MM.1S (cell line): ENCODE measurements around the gene DENND5B.

Experiments used
- DNase-seq: peaks from one replicate; pipeline ENCODE4 v3.0.0-alpha.2; 2015
- H2AFZ ChIP-seq: fragments of 300-600 bp; sonication (generic); 2 replicates; pipeline ENCODE4 v1.6.0; 2016; ENCODE audit warnings: antibody characterized with exemption, low read length
- H3F3A ChIP-seq: fragments of 300-600 bp; sonication (generic); 2 replicates; pipeline ENCODE4 v1.6.1; 2016; ENCODE audit warnings: mild to moderate bottlenecking, antibody characterized with exemption, low read length, moderate library complexity, mixed read lengths; ENCODE audit not compliant: insufficient read depth
- H3K27ac ChIP-seq: fragments of 300-600 bp; sonication (generic); 2 replicates; pipeline ENCODE4 v1.5.1; 2016; ENCODE audit warnings: mild to moderate bottlenecking, low read length
- H3K27me3 ChIP-seq: fragments of 300-600 bp; sonication (generic); replicated peaks from 2 replicates; pipeline ENCODE4 v1.6.0; 2016; ENCODE audit warnings: low read length; ENCODE audit not compliant: insufficient read depth
- H3K36me3 ChIP-seq: fragments of 300-600 bp; sonication (generic); replicated peaks from 2 replicates; pipeline ENCODE4 v1.6.1; 2016; ENCODE audit warnings: mild to moderate bottlenecking, low read length, mixed read lengths; ENCODE audit not compliant: insufficient read depth
- H3K4me1 ChIP-seq: fragments of 300-600 bp; sonication (generic); 2 replicates; pipeline ENCODE4 v1.6.1; 2016; ENCODE audit warnings: low read length, mixed read lengths
- H3K4me2 ChIP-seq: fragments of 300-600 bp; sonication (generic); 2 replicates; pipeline ENCODE4 v1.6.0; 2016; ENCODE audit warnings: low read depth, low read length
- H3K4me3 ChIP-seq: fragments of 300-600 bp; sonication (generic); 2 replicates; pipeline ENCODE4 v1.5.1; 2016; ENCODE audit warnings: low read length, mixed read lengths
- H3K79me2 ChIP-seq: fragments of 300-600 bp; sonication (generic); 2 replicates; pipeline ENCODE4 v1.6.1; 2016; ENCODE audit warnings: mixed run types, low read length, mixed read lengths
- H3K9ac ChIP-seq: fragments of 300-600 bp; sonication (generic); 2 replicates; pipeline ENCODE4 v1.6.1; 2016; ENCODE audit warnings: low read length, mixed read lengths
- H3K9me2 ChIP-seq: fragments of 300-600 bp; sonication (generic); replicated peaks from 2 replicates; pipeline ENCODE4 v1.6.1; 2016; ENCODE audit warnings: mild to moderate bottlenecking, low read length, mixed read lengths; ENCODE audit not compliant: insufficient read depth
- H3K9me3 ChIP-seq: fragments of 300-600 bp; sonication (generic); replicated peaks from 2 replicates; pipeline ENCODE4 v1.6.1; 2016; ENCODE audit warnings: mild to moderate bottlenecking, low read length, mixed read lengths; ENCODE audit not compliant: insufficient read depth
- H4K20me1 ChIP-seq: fragments of 300-600 bp; sonication (generic); 2 replicates; pipeline ENCODE4 v1.6.1; 2016; ENCODE audit warnings: mild to moderate bottlenecking, low read length, moderate library complexity, mixed read lengths; ENCODE audit not compliant: insufficient read depth
- EZH2 ChIP-seq: fragments of 300-600 bp; sonication (generic); optimal IDR thresholded peaks from 2 replicates; pipeline ENCODE3; 2017; ENCODE audit warnings: low read depth, mild to moderate bottlenecking, antibody characterized with exemption, low read length, mixed read lengths
- EZH2phosphoT487 ChIP-seq: fragments of 300-600 bp; sonication (generic); IDR thresholded peaks from 2 replicates; pipeline ENCODE4 v1.6.1; 2018; ENCODE audit warnings: antibody characterized with exemption, low read length
- TF ChIP-seq, protein P1 (sequence below): fragments of 300-600 bp; sonication (generic); IDR thresholded peaks from 2 replicates; pipeline ENCODE4 v1.5.1; 2016; ENCODE audit warnings: antibody characterized with exemption, low read length, mixed read lengths

The DENND5B gene

DNA sequence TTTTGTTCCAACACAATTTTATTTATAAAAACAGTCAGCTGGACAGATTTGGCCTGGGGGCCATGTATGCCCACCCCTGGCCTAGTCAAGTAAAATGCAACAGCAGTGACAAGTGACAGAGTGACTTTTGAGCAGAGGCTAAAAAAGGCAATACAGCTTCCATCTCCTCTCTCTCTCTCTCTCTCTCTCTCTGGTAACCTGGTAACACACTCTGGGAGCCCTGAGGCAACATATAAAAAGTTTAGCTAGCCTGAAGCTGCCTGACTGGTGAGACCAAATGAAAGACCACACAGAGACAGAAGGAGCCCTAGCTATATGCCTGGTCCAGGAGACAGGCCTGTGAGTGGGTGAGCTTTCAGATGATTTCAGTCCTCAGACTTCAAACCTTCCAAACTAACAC lies 105.4 kb downstream of the DENND5B start:
- Histone ChIP-seq H3K27me3 (no peaks in the 10 kb centered on the region), H3K9ac (no peak overlapping the region), H3K36me3 (no peaks in the 10 kb centered on the region; the same call in 1 of the 2 replicates), H3K79me2 (peaks cover 4% of the 10 kb centered on the region; the same call in 1 of the 2 replicates), H3K4me2 (no peak overlapping the region), H3K9me2 (no peaks in the 10 kb centered on the region), H3F3A (no peaks in the 10 kb centered on the region), H4K20me1 (no peaks in the 10 kb centered on the region), H2AFZ (no peak overlapping the region), H3K27ac (no peak overlapping the region), H3K4me1 (no peaks in the 10 kb centered on the region), H3K9me3 (no peaks in the 10 kb centered on the region), H3K4me3 (no peak overlapping the region)
- TF ChIP-seq, protein P1, sequence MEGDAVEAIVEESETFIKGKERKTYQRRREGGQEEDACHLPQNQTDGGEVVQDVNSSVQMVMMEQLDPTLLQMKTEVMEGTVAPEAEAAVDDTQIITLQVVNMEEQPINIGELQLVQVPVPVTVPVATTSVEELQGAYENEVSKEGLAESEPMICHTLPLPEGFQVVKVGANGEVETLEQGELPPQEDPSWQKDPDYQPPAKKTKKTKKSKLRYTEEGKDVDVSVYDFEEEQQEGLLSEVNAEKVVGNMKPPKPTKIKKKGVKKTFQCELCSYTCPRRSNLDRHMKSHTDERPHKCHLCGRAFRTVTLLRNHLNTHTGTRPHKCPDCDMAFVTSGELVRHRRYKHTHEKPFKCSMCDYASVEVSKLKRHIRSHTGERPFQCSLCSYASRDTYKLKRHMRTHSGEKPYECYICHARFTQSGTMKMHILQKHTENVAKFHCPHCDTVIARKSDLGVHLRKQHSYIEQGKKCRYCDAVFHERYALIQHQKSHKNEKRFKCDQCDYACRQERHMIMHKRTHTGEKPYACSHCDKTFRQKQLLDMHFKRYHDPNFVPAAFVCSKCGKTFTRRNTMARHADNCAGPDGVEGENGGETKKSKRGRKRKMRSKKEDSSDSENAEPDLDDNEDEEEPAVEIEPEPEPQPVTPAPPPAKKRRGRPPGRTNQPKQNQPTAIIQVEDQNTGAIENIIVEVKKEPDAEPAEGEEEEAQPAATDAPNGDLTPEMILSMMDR = no peak
- no peak for TF ChIP-seq EZH2phosphoT487
- no peak for TF ChIP-seq EZH2
- no peak for DNase-seq

DNA sequence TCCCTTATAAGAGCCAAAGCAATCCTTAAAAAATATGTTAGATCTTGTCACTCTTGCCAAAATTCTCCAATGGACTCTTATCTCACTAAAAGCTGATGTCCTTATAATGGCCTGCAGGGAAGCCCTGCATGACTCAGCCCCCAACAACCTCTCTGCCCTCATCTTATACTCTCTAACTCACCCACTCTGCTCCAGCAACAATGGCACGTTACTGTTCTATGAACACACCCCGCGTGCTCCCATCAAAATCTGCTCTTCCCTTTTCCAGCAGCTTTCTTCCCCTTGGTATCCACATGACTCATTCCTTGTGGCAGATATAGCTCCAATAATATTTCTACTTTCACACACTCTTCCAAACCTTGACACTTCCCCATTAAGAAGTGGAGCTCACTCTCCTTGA lies 108.1 kb downstream of the DENND5B start:
- Histone ChIP-seq H3K9me3 (no peaks in the 10 kb centered on the region), H3K9me2 (no peaks in the 10 kb centered on the region), H4K20me1 (no peaks in the 10 kb centered on the region), H3K4me1 (no peaks in the 10 kb centered on the region; the same call in 1 of the 2 replicates), H2AFZ (no peak overlapping the region), H3K27ac (no peak overlapping the region), H3F3A (no peaks in the 10 kb centered on the region), H3K36me3 (no peaks in the 10 kb centered on the region; the same call in 1 of the 2 replicates), H3K27me3 (no peaks in the 10 kb centered on the region), H3K4me3 (no peak overlapping the region), H3K4me2 (no peak overlapping the region), H3K9ac (no peak overlapping the region), H3K79me2 (peaks cover 4% of the 10 kb centered on the region; the same call in 1 of the 2 replicates)
- no peak for DNase-seq
- no peak for TF ChIP-seq EZH2phosphoT487
- no peak for TF ChIP-seq EZH2
- TF ChIP-seq, protein P1 = no peak

DNA sequence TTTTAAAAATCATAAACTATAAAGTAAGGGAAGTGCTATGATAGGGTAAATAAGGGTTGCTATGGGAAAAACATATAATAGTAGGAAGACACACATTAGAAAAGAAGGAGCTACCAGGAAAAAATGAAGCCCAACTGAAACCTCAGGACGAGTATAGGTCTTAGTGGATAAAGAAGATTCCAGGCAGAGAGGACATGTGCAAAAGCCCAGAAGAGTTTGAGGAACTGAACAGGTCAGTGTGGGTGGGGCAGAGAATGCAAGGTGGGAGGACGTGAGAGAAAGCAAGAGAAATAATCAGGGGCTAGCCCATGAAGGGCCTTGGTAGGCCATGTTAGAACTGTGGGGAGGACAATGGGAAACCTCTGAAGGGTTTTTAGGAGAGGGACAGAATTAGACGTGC lies 109.5 kb downstream of the DENND5B start:
- no peaks in the 10 kb centered on the region; the same call in 1 of the 2 replicates for H3K36me3 ChIP-seq
- no peak for TF ChIP-seq EZH2
- no peak for TF ChIP-seq EZH2phosphoT487
- TF ChIP-seq, protein P1 = no peak

More for the DNA sequence above, 109.5 kb downstream of the DENND5B start:
- Histone ChIP-seq H3K4me3 (no peak overlapping the region), H3F3A (no peaks in the 10 kb centered on the region), H3K9me3 (no peaks in the 10 kb centered on the region), H2AFZ (no peak overlapping the region), H4K20me1 (no peaks in the 10 kb centered on the region), H3K9me2 (no peaks in the 10 kb centered on the region), H3K27ac (no peak overlapping the region), H3K9ac (no peak overlapping the region), H3K27me3 (no peaks in the 10 kb centered on the region), H3K4me2 (no peak overlapping the region), H3K79me2 (peaks cover 4% of the 10 kb centered on the region; the same call in 1 of the 2 replicates), H3K4me1 (peaks cover 5% of the 10 kb centered on the region; the same call in 1 of the 2 replicates)
- DNase-seq = no peak
